H9 (cell line): ENCODE measurements around the gene MMP15. TPM values are rescaled to one million over a fixed set of nuclear protein-coding genes. Genes with fewer than 3 reads are reported as not detected.

Experiments
- DNase-seq: peaks from one replicate; pipeline ENCODE4 v3.0.0-alpha.2; 2017
- H2AFZ ChIP-seq: one replicate; pipeline ENCODE4 v1.6.1; 2013; ENCODE audit warnings: mild to moderate bottlenecking, low read length, control low read depth, moderate library complexity
- H2AK5ac ChIP-seq: 2 replicates; pipeline ENCODE4 v1.6.1; 2013; ENCODE audit warnings: low read length, control low read depth, mixed read lengths; ENCODE audit not compliant: insufficient read length
- H2BK120ac ChIP-seq: one replicate; pipeline ENCODE4 v1.6.1; 2013; ENCODE audit warnings: low read depth, mild to moderate bottlenecking, low read length, control low read depth, inconsistent platforms; ENCODE audit not compliant: poor library complexity, severe bottlenecking
- H2BK12ac ChIP-seq: 2 replicates; pipeline ENCODE4 v1.6.1; 2013; ENCODE audit warnings: low read length, control low read depth, mixed read lengths, low read depth; ENCODE audit not compliant: insufficient read length
- H2BK15ac ChIP-seq: 2 replicates; pipeline ENCODE4 v1.6.1; 2013; ENCODE audit warnings: low read depth, low read length, control low read depth
- H2BK20ac ChIP-seq: one replicate; pipeline ENCODE4 v1.6.1; 2013; ENCODE audit warnings: low read depth, mild to moderate bottlenecking, low read length, control low read depth, inconsistent platforms; ENCODE audit not compliant: poor library complexity, severe bottlenecking
- H2BK5ac ChIP-seq: 2 replicates; pipeline ENCODE4 v1.6.1; 2013; ENCODE audit warnings: low read length, control low read depth, mixed read lengths; ENCODE audit not compliant: insufficient read length
- H3K14ac ChIP-seq: 2 replicates; pipeline ENCODE4 v1.6.1; 2013; ENCODE audit warnings: low read length, control low read depth; ENCODE audit not compliant: insufficient read depth
- H3K18ac ChIP-seq: 2 replicates; pipeline ENCODE4 v1.6.1; 2013; ENCODE audit warnings: low read depth, mild to moderate bottlenecking, mixed read lengths, low read length, control low read depth; ENCODE audit not compliant: insufficient read length
- H3K23ac ChIP-seq: 2 replicates; pipeline ENCODE4 v1.6.1; 2013; ENCODE audit warnings: low read length, control low read depth, mixed read lengths, low read depth; ENCODE audit not compliant: insufficient read length
- H3K23me2 ChIP-seq: 2 replicates; pipeline ENCODE4 v1.6.1; 2013; ENCODE audit warnings: low read depth, mild to moderate bottlenecking, mixed read lengths, low read length, control low read depth; ENCODE audit not compliant: insufficient read length, poor library complexity, severe bottlenecking
- H3K27ac ChIP-seq: 2 replicates; pipeline ENCODE4 v1.5.1; 2013; ENCODE audit warnings: low read length, control low read depth, mixed read lengths, low read depth; ENCODE audit not compliant: insufficient read length
- H3K27me3 ChIP-seq: 2 replicates; pipeline ENCODE4 v1.6.1; 2013; ENCODE audit warnings: low read length, control low read depth, inconsistent platforms; ENCODE audit not compliant: insufficient read depth
- H3K4ac ChIP-seq: 2 replicates; pipeline ENCODE4 v1.6.1; 2013; ENCODE audit warnings: low read depth, mild to moderate bottlenecking, control low read depth, inconsistent platforms, low read length, moderate library complexity
- H3K4me1 ChIP-seq: 2 replicates; pipeline ENCODE4 v1.6.1; 2013; ENCODE audit warnings: low read length, control low read depth, inconsistent platforms; ENCODE audit not compliant: insufficient read depth
- H3K4me2 ChIP-seq: 2 replicates; pipeline ENCODE4 v1.6.1; 2013; ENCODE audit warnings: low read length, control low read depth, mixed read lengths; ENCODE audit not compliant: insufficient read length, insufficient read depth
- H3K56ac ChIP-seq: 2 replicates; pipeline ENCODE4 v1.6.1; 2013; ENCODE audit warnings: low read depth, mild to moderate bottlenecking, mixed read lengths, low read length, control low read depth; ENCODE audit not compliant: insufficient read length
- H3K79me1 ChIP-seq: 2 replicates; pipeline ENCODE4 v1.6.1; 2013; ENCODE audit warnings: low read depth, mild to moderate bottlenecking, moderate library complexity, low read length, control low read depth, inconsistent platforms; ENCODE audit not compliant: insufficient read depth, poor library complexity, severe bottlenecking
- H3K79me2 ChIP-seq: 2 replicates; pipeline ENCODE4 v1.6.1; 2013; ENCODE audit warnings: low read length, control low read depth, inconsistent platforms; ENCODE audit not compliant: insufficient read depth
- H3K9ac ChIP-seq: 2 replicates; pipeline ENCODE4 v1.6.1; 2013; ENCODE audit warnings: low read length, control low read depth, mixed read lengths; ENCODE audit not compliant: insufficient read length; ENCODE audit errors: extremely low read depth
- H3K9me3 ChIP-seq: one replicate; pipeline ENCODE4 v1.6.1; 2013; ENCODE audit warnings: low read depth, low read length, inconsistent platforms; ENCODE audit not compliant: control insufficient read depth
- H3T11ph ChIP-seq: one replicate; pipeline ENCODE4 v1.6.1; 2013; ENCODE audit warnings: mild to moderate bottlenecking, low read length, control low read depth, inconsistent platforms
- H4K20me1 ChIP-seq: one replicate; pipeline ENCODE4 v1.6.1; 2013; ENCODE audit not compliant: control insufficient read depth, insufficient read length, insufficient read depth
- H4K5ac ChIP-seq: 2 replicates; pipeline ENCODE4 v1.6.1; 2013; ENCODE audit warnings: low read depth, mild to moderate bottlenecking, mixed read lengths, low read length, control low read depth; ENCODE audit not compliant: insufficient read length
- H4K8ac ChIP-seq: replicated peaks from 2 replicates; pipeline ENCODE4 v1.6.1; 2013; ENCODE audit warnings: low read length, control low read depth, mixed read lengths, low read depth; ENCODE audit not compliant: insufficient read length
- H4K91ac ChIP-seq: 2 replicates; pipeline ENCODE4 v1.6.1; 2013; ENCODE audit warnings: low read depth, mild to moderate bottlenecking, moderate library complexity, mixed read lengths, low read length, control low read depth; ENCODE audit not compliant: insufficient read length
- H3K27ac Mint-ChIP-seq, 3 experiments: 2 replicates in 2 of 3; 3 replicates in 1 of 3; pipeline ENCODE4 v1.8.0; 2020 to 2021; ENCODE audit warnings: mixed read lengths in 3 of 3, mild to moderate bottlenecking in 1 of 3, moderate library complexity in 1 of 3
- H3K27me3 Mint-ChIP-seq: 2 replicates; pipeline ENCODE4 v1.8.0; 2021; ENCODE audit warnings: low read depth, mild to moderate bottlenecking, moderate library complexity, mixed read lengths
- H3K36me3 Mint-ChIP-seq, 3 experiments: 2 replicates in 2 of 3; 3 replicates in 1 of 3; pipeline ENCODE4 v1.8.0; 2020 to 2021; ENCODE audit warnings: low read depth in 3 of 3, mixed read lengths in 3 of 3; ENCODE audit not compliant: insufficient read depth in 1 of 3
- H3K4me1 Mint-ChIP-seq, 2 experiments: 2 replicates each; pipeline ENCODE4 v1.8.0; 2020; ENCODE audit warnings: mixed read lengths in 2 of 2
- H3K4me3 Mint-ChIP-seq, 2 experiments: 2 replicates in 1 of 2; 3 replicates in 1 of 2; pipeline ENCODE4 v1.8.0; 2020 to 2021; ENCODE audit warnings: mild to moderate bottlenecking in 2 of 2, mixed read lengths in 2 of 2, moderate library complexity in 1 of 2
- H3K9me3 Mint-ChIP-seq, 2 experiments: 2 replicates in 1 of 2; 3 replicates in 1 of 2; pipeline ENCODE4 v1.8.0; 2020; ENCODE audit warnings: mild to moderate bottlenecking in 2 of 2, mixed read lengths in 2 of 2, moderate library complexity in 1 of 2
- CTCF ChIP-seq: fragments of 200-600 bp; sonication (generic); conservative IDR thresholded peaks from 3 replicates; pipeline ENCODE4 v1.8.0; 2021; ENCODE audit warnings: antibody characterized with exemption, mild to moderate bottlenecking
- WGBS: extraction: QIAGEN DNeasy Blood & Tissue Kit; methylation state at CpG from one replicate; pipeline ENCODE4 v1.1.7; 2013; ENCODE audit warnings: missing lambda C conversion rate, low lambda C conversion rate, mixed read lengths; ENCODE audit not compliant: insufficient read length; ENCODE audit errors: extremely low coverage; 5-methylcytosine and 5-hydroxymethylcytosine counted together
- total RNA-seq: library from RNA; stranded (reverse); gene quantifications from 2 replicates; pipeline ENCODE4 v1.2.1, GENCODE V29; 2021

The MMP15 gene
- total RNA-seq, 1 experiment from 2014 or later = 32.9 TPM

- Histone ChIP-seq H3K4me1 (peaks cover 2% of the 10 kb centered on the region; the same call in 1 of the 2 replicates), H2BK5ac (no peak overlapping the region), H3K4ac (no peak overlapping the region), H3K27me3 (no peaks in the 10 kb centered on the region), H3K9ac (no peak overlapping the region), H3K9me3 (no peaks in the 10 kb centered on the region), H4K8ac (no peak overlapping the region), H3K79me1 (no peaks in the 10 kb centered on the region), H3T11ph (no peak overlapping the region), H4K91ac (no peak overlapping the region), H4K5ac (no peak overlapping the region), H3K4me2 (no peak overlapping the region), H3K14ac (no peak overlapping the region), H2BK12ac (no peak overlapping the region), H2BK120ac (no peak overlapping the region), H4K20me1 (no peaks in the 10 kb centered on the region), H2AFZ (no peak overlapping the region), H3K23me2 (peaks cover 3% of the 10 kb centered on the region), H3K79me2 (no peaks in the 10 kb centered on the region), H3K18ac (no peak overlapping the region), H2BK15ac (no peak overlapping the region), H2BK20ac (no peak overlapping the region), H3K27ac (no peak overlapping the region), H2AK5ac (no peak overlapping the region), H3K23ac (no peak overlapping the region), H3K56ac (no peak overlapping the region)
- TF ChIP-seq CTCF = peak; percentile 63
- H3K9me3 Mint-ChIP-seq = no peaks in the 10 kb centered on the region
- H3K27me3 Mint-ChIP-seq = no peaks in the 10 kb centered on the region; the same call in 1 of the 2 replicates
- H3K36me3 Mint-ChIP-seq = peaks cover 4 to 14% (median 12%) of the 10 kb centered on the region in 3 experiments; a peak in 6 of 7 replicates
- DNase-seq = peak; percentile 59
- no CpG with 5 or more reads among the region's 4 CpGs for WGBS
- H3K4me3 Mint-ChIP-seq = no peak overlapping the region
- H3K27ac Mint-ChIP-seq = no peak overlapping the region
- peaks cover 17 to 18% of the 10 kb centered on the region in 2 experiments for H3K4me1 Mint-ChIP-seq
Observed at GRCh38 chr16:57994778-57995177, 30.8 kb upstream of the MMP15 start.
